ENCODE measurements around the gene TTI1. TPM values are rescaled to one million over a fixed set of nuclear protein-coding genes. Genes with fewer than 3 reads are reported as not detected.

The TTI1 gene
- total RNA-seq, 4 donors from 2014 or later, result 14.8 to 25.4 (median 20.3) TPM

GRCh38 chr20:38031957-38032356 is 1.3 kb downstream of the TTI1 start:
- intact Hi-C loops (cut with DNase I; ENCODE audit: low total_unique reads), result loop anchor here (2.0 kb wide), 1 partner anchor 43 kb away; no protein-coding TSS in a partner anchor
- TF ChIP-seq POLR2A (IDR thresholded peaks at IDR 0.05) (no peak), CTCF (IDR thresholded peaks at IDR 0.05 in 4 of 5, conservative IDR thresholded peaks at IDR 0.05 in 1 of 5) (no peak)
- Histone ChIP-seq H3K4me1 (peaks cover 47 to 53% of the 10 kb centered on the region in 2 donors), H3K4me3 (peak overlapping the region in 3 of 4 donors; percentile 77 to 98 (median 92)), H3K27me3 (no peaks in the 10 kb centered on the region), H3K36me3 (peaks cover 0 to 9% of the 10 kb centered on the region in 2 donors), H3K9me3 (no peaks in the 10 kb centered on the region), H3K27ac (peak overlapping the region in 2 of 4 donors; percentile 96)
- no peak for DNase-seq
- in situ Hi-C loops (cut with MboI; ENCODE audit: low sequenced_read_pairs in 4 of 4), result loop anchor here in 1 of 4 donors (25.0 kb wide), 1 partner anchor 405 kb away; the partner anchor contains the start of gene SNHG17
- no peak for ATAC-seq

GRCh38 chr20:38029453-38029852 is 3.8 kb downstream of the TTI1 start:
- Histone ChIP-seq H3K27me3 (no peaks in the 10 kb centered on the region), H3K4me1 (peaks cover 31 to 33% of the 10 kb centered on the region in 2 donors), H3K27ac (no peak overlapping the region), H3K36me3 (no peaks in the 10 kb centered on the region), H3K9me3 (no peaks in the 10 kb centered on the region), H3K4me3 (no peak overlapping the region)
- in situ Hi-C loops (cut with MboI; ENCODE audit: low sequenced_read_pairs in 4 of 4), result loop anchor here in 1 of 4 donors (25.0 kb wide), 1 partner anchor 408 kb away; the partner anchor contains the start of gene SNHG17
- DNase-seq, result no peak
- intact Hi-C loops (cut with DNase I; ENCODE audit: low total_unique reads), result no loop called here
- no peak for ATAC-seq
- TF ChIP-seq CTCF (IDR thresholded peaks at IDR 0.05 in 4 of 5, conservative IDR thresholded peaks at IDR 0.05 in 1 of 5) (no peak), POLR2A (IDR thresholded peaks at IDR 0.05) (no peak)

GRCh38 chr20:38024496-38024895 is 8.8 kb downstream of the TTI1 start:
- H3K4me1 ChIP-seq, result peaks cover 37 to 40% of the 10 kb centered on the region in 2 donors
- no peaks in the 10 kb centered on the region for H3K27me3 ChIP-seq
- intact Hi-C loops (cut with DNase I; ENCODE audit: low total_unique reads) (no loop called here), in situ Hi-C loops (cut with MboI; ENCODE audit: low sequenced_read_pairs in 4 of 4) (no loop called here)
- no peaks in the 10 kb centered on the region for H3K36me3 ChIP-seq
- no peak for ATAC-seq
- H3K9me3 ChIP-seq, result no peaks in the 10 kb centered on the region
- no peak overlapping the region for H3K4me3 ChIP-seq
- no peak for DNase-seq
- TF ChIP-seq POLR2A (IDR thresholded peaks at IDR 0.05) (no peak), CTCF (IDR thresholded peaks at IDR 0.05 in 4 of 5, conservative IDR thresholded peaks at IDR 0.05 in 1 of 5) (no peak)
- no peak overlapping the region for H3K27ac ChIP-seq

- ATAC-seq, result no peak
- DNase-seq, result no peak
- Histone ChIP-seq H3K4me3 (no peak overlapping the region), H3K27ac (peak overlapping the region in 2 of 4 donors; percentile 16 to 25), H3K4me1 (peaks cover 38 to 42% of the 10 kb centered on the region in 2 donors), H3K36me3 (peaks cover 0 to 6% of the 10 kb centered on the region in 2 donors), H3K27me3 (no peaks in the 10 kb centered on the region), H3K9me3 (no peaks in the 10 kb centered on the region)
- intact Hi-C loops (cut with DNase I; ENCODE audit: low total_unique reads) (no loop called here), in situ Hi-C loops (cut with MboI; ENCODE audit: low sequenced_read_pairs in 4 of 4) (no loop called here)
- TF ChIP-seq POLR2A (IDR thresholded peaks at IDR 0.05), result no peak
- TF ChIP-seq CTCF (IDR thresholded peaks at IDR 0.05 in 4 of 5, conservative IDR thresholded peaks at IDR 0.05 in 1 of 5), result no peak
Observed at GRCh38 chr20:38023181-38024001, 9.9 kb downstream of the TTI1 start.
